Fibroblast of lung (primary cell): ENCODE measurements around the gene JDP2. TPM values are rescaled to one million over a fixed set of nuclear protein-coding genes. Genes with fewer than 3 reads are reported as not detected.

Source experiments
- DNase-seq, 2 donors: peaks; one replicate each; pipeline versions ENCODE4 v3.0.0 to v3.0.0-alpha.2; 2010; ENCODE audit warnings: low read depth in 2 of 2
- H2AFZ ChIP-seq: 2 replicates; pipeline ENCODE4 v1.5.1; 2012; ENCODE audit warnings: low read length, control low read depth, inconsistent platforms
- H3K27ac ChIP-seq: 2 replicates; pipeline ENCODE4 v1.5.1; 2011; ENCODE audit warnings: low read length, control low read depth; ENCODE audit not compliant: insufficient read depth
- H3K27me3 ChIP-seq: 2 replicates; pipeline ENCODE4 v1.5.1; 2011; ENCODE audit warnings: mild to moderate bottlenecking, low read length; ENCODE audit not compliant: control insufficient read depth, insufficient read depth
- H3K36me3 ChIP-seq: 2 replicates; pipeline ENCODE4 v1.5.1; 2011; ENCODE audit warnings: low read length; ENCODE audit not compliant: control insufficient read depth, insufficient read depth
- H3K4me1 ChIP-seq: 2 replicates; pipeline ENCODE4 v1.5.1; 2011; ENCODE audit warnings: low read length; ENCODE audit not compliant: control insufficient read depth, insufficient read depth; ENCODE audit errors: extremely low read depth
- H3K4me2 ChIP-seq: 2 replicates; pipeline ENCODE4 v1.5.1; 2011; ENCODE audit warnings: low read length, control low read depth; ENCODE audit not compliant: insufficient read depth; ENCODE audit errors: extremely low read depth
- H3K4me3 ChIP-seq, 4 experiments: fragments of 200-600 bp in 1 of 4; sonication (generic) in 1 of 4; replicated peaks in 1 of 4; 2 replicates each; pipeline ENCODE4 v1.5.1; 2011 to 2016; ENCODE audit warnings: low read length in 4 of 4, low read depth in 3 of 4, mild to moderate bottlenecking in 3 of 4, control low read depth in 2 of 4, inconsistent platforms in 1 of 4, mixed read lengths in 1 of 4; ENCODE audit not compliant: insufficient read depth in 1 of 4; ENCODE audit errors: control extremely low read depth in 1 of 4
- H3K79me2 ChIP-seq: 2 replicates; pipeline ENCODE4 v1.5.1; 2012; ENCODE audit warnings: mild to moderate bottlenecking, low read length, inconsistent platforms; ENCODE audit not compliant: control insufficient read depth, insufficient read depth
- H3K9ac ChIP-seq: 2 replicates; pipeline ENCODE4 v1.5.1; 2011; ENCODE audit warnings: mild to moderate bottlenecking, low read length, control low read depth; ENCODE audit not compliant: insufficient read depth
- H3K9me3 ChIP-seq: 2 replicates; pipeline ENCODE4 v1.5.1; 2012; ENCODE audit warnings: low read depth, low read length; ENCODE audit not compliant: control insufficient read depth, insufficient read depth
- H4K20me1 ChIP-seq: 2 replicates; pipeline ENCODE4 v1.5.1; 2011; ENCODE audit warnings: low read length; ENCODE audit not compliant: control insufficient read depth, insufficient read depth; ENCODE audit errors: extremely low read depth
- EZH2 ChIP-seq: IDR thresholded peaks from 2 replicates; pipeline ENCODE4 v1.5.1; 2012; ENCODE audit warnings: low read length, control low read depth, mild to moderate bottlenecking; ENCODE audit errors: missing control alignments
- polyA plus RNA-seq, 2 donors: library from polyadenylated mRNA; depleted of rRNA in 1 of 2; stranded (reverse) in 1 of 2; unstranded in 1 of 2; fragments of >200 nt; gene quantifications; 2 replicates each; pipeline ENCODE4 v1.2.1, GENCODE V29; 2011 to 2012; ENCODE audit warnings: missing spikeins in 1 of 2
- total RNA-seq: library from RNA; depleted of rRNA; stranded (reverse); fragments of >200 nt; gene quantifications from 2 replicates; pipeline ENCODE4 v1.2.1, GENCODE V29; 2014
- TF ChIP-seq, protein P1 (sequence below), 2 donors: IDR thresholded peaks in 1 of 2; conservative IDR thresholded peaks in 1 of 2; 1 replicate in 1 of 2; 2 replicates in 1 of 2; pipeline ENCODE4 v1.5.1; 2011 to 2012; ENCODE audit warnings: low read length in 2 of 2, control low read depth in 1 of 2, inconsistent platforms in 1 of 2, low read depth in 1 of 2, mild to moderate bottlenecking in 1 of 2

JDP2 gene
- total and polyA plus RNA-seq, 2 donors (not counting 1 experiment from before 2014, with no cell fraction given), result 40.8 to 95.3 TPM

DNA sequence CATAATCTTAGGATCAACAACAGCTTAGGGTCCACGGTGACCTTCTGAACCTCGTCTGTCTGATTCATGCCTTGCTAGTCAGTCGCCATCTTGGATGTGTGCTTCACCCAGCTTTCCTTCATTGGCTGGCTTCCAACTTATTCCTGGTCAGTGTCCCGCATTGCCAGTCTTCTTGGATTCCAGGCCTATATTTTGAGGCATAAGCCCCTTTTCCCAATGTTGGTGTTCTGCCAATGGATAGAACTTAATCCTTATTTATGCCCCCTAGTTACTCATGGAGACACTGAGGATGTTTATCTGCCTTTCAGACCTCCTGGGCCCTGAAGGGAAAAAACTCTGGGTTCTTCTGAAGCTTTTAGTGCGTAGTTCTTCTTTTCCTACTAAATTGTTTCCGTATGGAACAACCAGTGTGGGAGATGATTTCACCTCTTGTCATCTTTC lies 5.8 kb downstream of the JDP2 start:
- peaks cover 6% of the 10 kb centered on the region for H3K4me1 ChIP-seq
- no peak overlapping the region for H3K27ac ChIP-seq
- no peaks in the 10 kb centered on the region for H3K9me3 ChIP-seq
- no peaks in the 10 kb centered on the region for H4K20me1 ChIP-seq
- no peaks in the 10 kb centered on the region for H3K27me3 ChIP-seq
- TF ChIP-seq EZH2, result no peak
- TF ChIP-seq, protein P1, sequence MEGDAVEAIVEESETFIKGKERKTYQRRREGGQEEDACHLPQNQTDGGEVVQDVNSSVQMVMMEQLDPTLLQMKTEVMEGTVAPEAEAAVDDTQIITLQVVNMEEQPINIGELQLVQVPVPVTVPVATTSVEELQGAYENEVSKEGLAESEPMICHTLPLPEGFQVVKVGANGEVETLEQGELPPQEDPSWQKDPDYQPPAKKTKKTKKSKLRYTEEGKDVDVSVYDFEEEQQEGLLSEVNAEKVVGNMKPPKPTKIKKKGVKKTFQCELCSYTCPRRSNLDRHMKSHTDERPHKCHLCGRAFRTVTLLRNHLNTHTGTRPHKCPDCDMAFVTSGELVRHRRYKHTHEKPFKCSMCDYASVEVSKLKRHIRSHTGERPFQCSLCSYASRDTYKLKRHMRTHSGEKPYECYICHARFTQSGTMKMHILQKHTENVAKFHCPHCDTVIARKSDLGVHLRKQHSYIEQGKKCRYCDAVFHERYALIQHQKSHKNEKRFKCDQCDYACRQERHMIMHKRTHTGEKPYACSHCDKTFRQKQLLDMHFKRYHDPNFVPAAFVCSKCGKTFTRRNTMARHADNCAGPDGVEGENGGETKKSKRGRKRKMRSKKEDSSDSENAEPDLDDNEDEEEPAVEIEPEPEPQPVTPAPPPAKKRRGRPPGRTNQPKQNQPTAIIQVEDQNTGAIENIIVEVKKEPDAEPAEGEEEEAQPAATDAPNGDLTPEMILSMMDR (conservative IDR thresholded peaks at IDR 0.05 in 1 of 2, IDR thresholded peaks at IDR 0.05 in 1 of 2; ENCODE audit: low read depth in 1 of 2, low read length in 2 of 2), result no peak
- no peak for DNase-seq
- H3K36me3 ChIP-seq, result peaks cover 12% of the 10 kb centered on the region
- H2AFZ ChIP-seq, result no peak overlapping the region
- H3K79me2 ChIP-seq, result peaks cover 31% of the 10 kb centered on the region
- no peak overlapping the region for H3K4me3 ChIP-seq
- no peak overlapping the region for H3K9ac ChIP-seq
- no peak overlapping the region for H3K4me2 ChIP-seq

DNA sequence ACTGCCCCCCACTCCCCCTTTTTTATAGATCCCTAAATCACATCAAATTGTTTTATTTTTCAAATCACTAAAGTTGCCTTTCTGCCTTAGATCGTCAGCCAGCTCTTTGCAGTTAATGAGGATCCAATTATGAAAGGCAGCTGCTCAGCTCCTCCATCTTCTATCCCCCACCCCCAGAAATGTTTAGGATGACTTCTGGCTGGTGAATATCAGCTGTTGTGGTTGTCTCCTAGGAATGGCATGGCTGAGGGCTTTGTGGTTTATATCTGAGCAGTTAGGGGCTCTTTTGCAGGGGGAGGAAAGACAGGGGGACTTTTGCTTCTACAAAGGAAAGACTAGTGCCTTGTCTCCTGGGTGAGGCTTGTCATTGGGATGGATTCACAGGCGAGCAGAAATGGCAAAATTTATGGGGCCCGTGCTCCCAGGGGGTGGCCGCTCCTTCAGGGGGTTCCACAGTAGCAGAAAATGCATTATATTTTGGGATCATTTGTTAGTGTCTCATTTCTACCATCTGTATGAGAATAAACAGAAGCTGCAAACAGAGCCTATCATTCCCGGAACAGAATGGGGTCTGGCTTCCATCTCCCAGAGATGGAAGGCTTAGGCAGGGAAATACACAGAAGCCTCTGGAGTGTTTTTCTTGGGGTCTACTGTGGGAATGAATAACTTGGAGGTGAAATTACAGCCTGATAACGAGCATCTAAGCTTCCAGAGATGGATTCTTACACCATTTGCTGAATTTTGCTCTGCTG lies 6.5 kb downstream of the JDP2 start:
- Histone ChIP-seq H3K9me3 (no peaks in the 10 kb centered on the region), H3K27me3 (no peaks in the 10 kb centered on the region), H4K20me1 (no peaks in the 10 kb centered on the region), H3K36me3 (peaks cover 12% of the 10 kb centered on the region), H3K4me1 (peaks cover 4% of the 10 kb centered on the region), H3K79me2 (peaks cover 26% of the 10 kb centered on the region), H3K27ac (no peak overlapping the region), H3K4me2 (no peak overlapping the region), H3K4me3 (no peak overlapping the region), H2AFZ (no peak overlapping the region), H3K9ac (no peak overlapping the region)
- no peak for TF ChIP-seq EZH2
- TF ChIP-seq, protein P1 (conservative IDR thresholded peaks at IDR 0.05 in 1 of 2, IDR thresholded peaks at IDR 0.05 in 1 of 2; ENCODE audit: low read depth in 1 of 2, low read length in 2 of 2), result no peak
- no peak for DNase-seq

DNA sequence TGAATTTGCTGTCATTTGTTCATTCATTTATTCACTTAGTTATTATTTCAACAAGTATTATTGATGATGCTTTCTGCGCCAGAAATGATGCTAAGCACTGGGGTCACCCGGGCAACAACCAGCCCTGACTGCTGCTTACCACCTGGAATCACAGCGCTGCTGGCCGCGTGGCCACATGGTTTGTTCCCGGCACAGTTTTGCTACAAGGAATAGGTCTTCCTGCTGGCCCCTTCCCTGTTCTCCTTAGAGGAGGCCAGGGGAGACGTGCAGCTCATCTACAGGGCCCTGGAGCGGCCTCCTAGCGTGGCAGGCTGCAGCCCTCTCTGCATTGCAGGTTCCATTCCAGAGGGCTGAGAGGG lies 7.0 kb downstream of the JDP2 start:
- Histone ChIP-seq H3K4me2 (no peak overlapping the region), H3K4me3 (no peak overlapping the region), H3K4me1 (peaks cover 3% of the 10 kb centered on the region), H3K27me3 (no peaks in the 10 kb centered on the region), H3K27ac (no peak overlapping the region), H3K79me2 (peaks cover 25% of the 10 kb centered on the region), H4K20me1 (no peaks in the 10 kb centered on the region), H2AFZ (no peak overlapping the region), H3K36me3 (peaks cover 12% of the 10 kb centered on the region), H3K9me3 (no peaks in the 10 kb centered on the region), H3K9ac (no peak overlapping the region)
- no peak for DNase-seq
- TF ChIP-seq EZH2, result no peak
- TF ChIP-seq, protein P1 (conservative IDR thresholded peaks at IDR 0.05 in 1 of 2, IDR thresholded peaks at IDR 0.05 in 1 of 2; ENCODE audit: low read depth in 1 of 2, low read length in 2 of 2), result no peak
